ENCODE results near the gene SDK1.

- TF ChIP-seq RAD21 (IDR thresholded peaks at IDR 0.05) (no peak), TAF1 (conservative IDR thresholded peaks at IDR 0.05) (no peak), YY1 (IDR thresholded peaks at IDR 0.05) (no peak), FOXA1 (IDR thresholded peaks at IDR 0.05) (no peak), ATF3 (IDR thresholded peaks at IDR 0.05) (no peak), SP1 (IDR thresholded peaks at IDR 0.05) (no peak), RXRA (IDR thresholded peaks at IDR 0.05) (no peak), GABPA (IDR thresholded peaks at IDR 0.05 in 1 of 2, conservative IDR thresholded peaks at IDR 0.05 in 1 of 2) (no peak)
- TF ChIP-seq, protein P1, sequence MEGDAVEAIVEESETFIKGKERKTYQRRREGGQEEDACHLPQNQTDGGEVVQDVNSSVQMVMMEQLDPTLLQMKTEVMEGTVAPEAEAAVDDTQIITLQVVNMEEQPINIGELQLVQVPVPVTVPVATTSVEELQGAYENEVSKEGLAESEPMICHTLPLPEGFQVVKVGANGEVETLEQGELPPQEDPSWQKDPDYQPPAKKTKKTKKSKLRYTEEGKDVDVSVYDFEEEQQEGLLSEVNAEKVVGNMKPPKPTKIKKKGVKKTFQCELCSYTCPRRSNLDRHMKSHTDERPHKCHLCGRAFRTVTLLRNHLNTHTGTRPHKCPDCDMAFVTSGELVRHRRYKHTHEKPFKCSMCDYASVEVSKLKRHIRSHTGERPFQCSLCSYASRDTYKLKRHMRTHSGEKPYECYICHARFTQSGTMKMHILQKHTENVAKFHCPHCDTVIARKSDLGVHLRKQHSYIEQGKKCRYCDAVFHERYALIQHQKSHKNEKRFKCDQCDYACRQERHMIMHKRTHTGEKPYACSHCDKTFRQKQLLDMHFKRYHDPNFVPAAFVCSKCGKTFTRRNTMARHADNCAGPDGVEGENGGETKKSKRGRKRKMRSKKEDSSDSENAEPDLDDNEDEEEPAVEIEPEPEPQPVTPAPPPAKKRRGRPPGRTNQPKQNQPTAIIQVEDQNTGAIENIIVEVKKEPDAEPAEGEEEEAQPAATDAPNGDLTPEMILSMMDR (IDR thresholded peaks at IDR 0.05; ENCODE audit: low read depth, low read length, missing input control), result no peak
- TF ChIP-seq, protein P2, sequence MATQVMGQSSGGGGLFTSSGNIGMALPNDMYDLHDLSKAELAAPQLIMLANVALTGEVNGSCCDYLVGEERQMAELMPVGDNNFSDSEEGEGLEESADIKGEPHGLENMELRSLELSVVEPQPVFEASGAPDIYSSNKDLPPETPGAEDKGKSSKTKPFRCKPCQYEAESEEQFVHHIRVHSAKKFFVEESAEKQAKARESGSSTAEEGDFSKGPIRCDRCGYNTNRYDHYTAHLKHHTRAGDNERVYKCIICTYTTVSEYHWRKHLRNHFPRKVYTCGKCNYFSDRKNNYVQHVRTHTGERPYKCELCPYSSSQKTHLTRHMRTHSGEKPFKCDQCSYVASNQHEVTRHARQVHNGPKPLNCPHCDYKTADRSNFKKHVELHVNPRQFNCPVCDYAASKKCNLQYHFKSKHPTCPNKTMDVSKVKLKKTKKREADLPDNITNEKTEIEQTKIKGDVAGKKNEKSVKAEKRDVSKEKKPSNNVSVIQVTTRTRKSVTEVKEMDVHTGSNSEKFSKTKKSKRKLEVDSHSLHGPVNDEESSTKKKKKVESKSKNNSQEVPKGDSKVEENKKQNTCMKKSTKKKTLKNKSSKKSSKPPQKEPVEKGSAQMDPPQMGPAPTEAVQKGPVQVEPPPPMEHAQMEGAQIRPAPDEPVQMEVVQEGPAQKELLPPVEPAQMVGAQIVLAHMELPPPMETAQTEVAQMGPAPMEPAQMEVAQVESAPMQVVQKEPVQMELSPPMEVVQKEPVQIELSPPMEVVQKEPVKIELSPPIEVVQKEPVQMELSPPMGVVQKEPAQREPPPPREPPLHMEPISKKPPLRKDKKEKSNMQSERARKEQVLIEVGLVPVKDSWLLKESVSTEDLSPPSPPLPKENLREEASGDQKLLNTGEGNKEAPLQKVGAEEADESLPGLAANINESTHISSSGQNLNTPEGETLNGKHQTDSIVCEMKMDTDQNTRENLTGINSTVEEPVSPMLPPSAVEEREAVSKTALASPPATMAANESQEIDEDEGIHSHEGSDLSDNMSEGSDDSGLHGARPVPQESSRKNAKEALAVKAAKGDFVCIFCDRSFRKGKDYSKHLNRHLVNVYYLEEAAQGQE (IDR thresholded peaks at IDR 0.05), result no peak
- TF ChIP-seq, protein P3, sequence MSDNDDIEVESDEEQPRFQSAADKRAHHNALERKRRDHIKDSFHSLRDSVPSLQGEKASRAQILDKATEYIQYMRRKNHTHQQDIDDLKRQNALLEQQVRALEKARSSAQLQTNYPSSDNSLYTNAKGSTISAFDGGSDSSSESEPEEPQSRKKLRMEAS (IDR thresholded peaks at IDR 0.05), result no peak
- TF ChIP-seq, protein P4, sequence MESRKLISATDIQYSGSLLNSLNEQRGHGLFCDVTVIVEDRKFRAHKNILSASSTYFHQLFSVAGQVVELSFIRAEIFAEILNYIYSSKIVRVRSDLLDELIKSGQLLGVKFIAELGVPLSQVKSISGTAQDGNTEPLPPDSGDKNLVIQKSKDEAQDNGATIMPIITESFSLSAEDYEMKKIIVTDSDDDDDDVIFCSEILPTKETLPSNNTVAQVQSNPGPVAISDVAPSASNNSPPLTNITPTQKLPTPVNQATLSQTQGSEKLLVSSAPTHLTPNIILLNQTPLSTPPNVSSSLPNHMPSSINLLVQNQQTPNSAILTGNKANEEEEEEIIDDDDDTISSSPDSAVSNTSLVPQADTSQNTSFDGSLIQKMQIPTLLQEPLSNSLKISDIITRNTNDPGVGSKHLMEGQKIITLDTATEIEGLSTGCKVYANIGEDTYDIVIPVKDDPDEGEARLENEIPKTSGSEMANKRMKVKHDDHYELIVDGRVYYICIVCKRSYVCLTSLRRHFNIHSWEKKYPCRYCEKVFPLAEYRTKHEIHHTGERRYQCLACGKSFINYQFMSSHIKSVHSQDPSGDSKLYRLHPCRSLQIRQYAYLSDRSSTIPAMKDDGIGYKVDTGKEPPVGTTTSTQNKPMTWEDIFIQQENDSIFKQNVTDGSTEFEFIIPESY (IDR thresholded peaks at IDR 0.05), result no peak
Observed at GRCh38 chr7:4058158-4058557, 757.1 kb downstream of the SDK1 start.

All from liver (tissue), 3 donors.